Tibial nerve (tissue), 4 donors: ENCODE measurements around the gene CTNNA1. TPM values are rescaled to one million over a fixed set of nuclear protein-coding genes. Genes with fewer than 3 reads are reported as not detected.

Experiments
- DNase-seq, 2 donors: peaks; one replicate each; pipeline ENCODE4 v3.0.0-alpha.2; 2019; ENCODE audit warnings: low spot score in 2 of 2
- H3K27ac ChIP-seq, 4 donors: fragments of 200-600 bp; sonication (generic) in 3 of 4; one replicate each; pipeline ENCODE4 v1.5.1; 2017 to 2019; ENCODE audit warnings: mild to moderate bottlenecking in 1 of 4
- H3K27me3 ChIP-seq, 2 donors: fragments of 200-600 bp; sonication (generic) in 1 of 2; one replicate each; pipeline versions ENCODE4 v1.5.1 to v1.6.0; 2017 to 2019
- H3K36me3 ChIP-seq, 3 donors: fragments of 200-600 bp; sonication (generic); one replicate each; pipeline ENCODE4 v1.5.1; 2018 to 2019
- H3K4me1 ChIP-seq, 4 donors: fragments of 200-600 bp; sonication (generic) in 3 of 4; one replicate each; pipeline ENCODE4 v1.5.1; 2017 to 2019
- H3K4me3 ChIP-seq, 4 donors: fragments of 200-600 bp; sonication (generic) in 3 of 4; one replicate each; pipeline ENCODE4 v1.5.1; 2017 to 2019; ENCODE audit warnings: mild to moderate bottlenecking in 1 of 4, moderate library complexity in 1 of 4
- H3K9me3 ChIP-seq, 4 donors: fragments of 200-600 bp; sonication (generic) in 3 of 4; one replicate each; pipeline ENCODE4 v1.5.1; 2017 to 2019
- EP300 ChIP-seq, 2 donors: sonication (generic); formaldehyde crosslinking; IDR thresholded peaks; one replicate each; pipeline ENCODE4 v1.6.1; 2017; ENCODE audit warnings: antibody characterized with exemption in 2 of 2, mild to moderate bottlenecking in 1 of 2
- POLR2A ChIP-seq, 2 donors: fragments of 450-650 bp; IDR thresholded peaks; one replicate each; pipeline ENCODE4 v1.6.1; 2017; ENCODE audit warnings: antibody characterized with exemption in 2 of 2, mild to moderate bottlenecking in 2 of 2, moderate library complexity in 2 of 2
- WGBS, 2 donors: methylation state at CpG; one replicate each; pipeline ENCODE4 v1.1.5; 2018; 5-methylcytosine and 5-hydroxymethylcytosine counted together
- total RNA-seq, 4 donors: library from RNA; depleted of rRNA; stranded (reverse); fragments of >200 nt; gene quantifications; one replicate each; pipeline ENCODE4 v1.1.0, GENCODE V29; 2016
- TF ChIP-seq, protein P1 (sequence below), 5 experiments: fragments of 200-600 bp in 3 of 5; fragments of 450-650 bp in 2 of 5; sonication (generic) in 3 of 5; IDR thresholded peaks; one replicate each; pipeline ENCODE4 v1.5.1; 2016 to 2019; ENCODE audit warnings: antibody characterized with exemption in 5 of 5, mild to moderate bottlenecking in 3 of 5, moderate library complexity in 2 of 5

CTNNA1 gene
- total RNA-seq, 4 donors from 2014 or later: 292 to 447 (median 321) TPM

DNA sequence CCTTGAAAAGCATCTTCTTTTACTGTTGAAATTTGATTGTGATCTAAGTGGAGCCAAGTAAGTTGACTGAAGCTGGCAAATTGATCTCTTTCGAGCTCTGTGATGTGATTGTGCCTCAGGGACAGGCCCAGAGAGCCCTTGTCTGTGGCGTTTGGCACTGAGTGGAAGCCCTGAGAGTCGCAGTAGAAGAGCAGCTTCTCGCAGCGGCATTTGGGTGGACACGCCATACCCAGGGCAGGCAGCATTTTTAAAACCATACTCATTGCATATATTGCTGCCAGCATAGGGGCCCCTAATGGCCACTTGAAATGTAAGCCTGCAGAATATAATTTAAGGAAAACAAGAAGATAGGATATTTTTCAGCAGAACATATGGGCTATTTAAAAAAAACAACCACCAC, 121.0 kb downstream of the CTNNA1 start:
- no peaks in the 10 kb centered on the region for H3K36me3 ChIP-seq
- WGBS, 2 donors: 32 to 43% methylated on average over 6 of the region's 6 CpGs
- H3K27ac ChIP-seq: peak overlapping the region in 2 of 4 donors; percentile 45 to 54
- TF ChIP-seq POLR2A (IDR thresholded peaks at IDR 0.05) (no peak), EP300 (IDR thresholded peaks at IDR 0.05) (no peak)
- TF ChIP-seq, protein P1, sequence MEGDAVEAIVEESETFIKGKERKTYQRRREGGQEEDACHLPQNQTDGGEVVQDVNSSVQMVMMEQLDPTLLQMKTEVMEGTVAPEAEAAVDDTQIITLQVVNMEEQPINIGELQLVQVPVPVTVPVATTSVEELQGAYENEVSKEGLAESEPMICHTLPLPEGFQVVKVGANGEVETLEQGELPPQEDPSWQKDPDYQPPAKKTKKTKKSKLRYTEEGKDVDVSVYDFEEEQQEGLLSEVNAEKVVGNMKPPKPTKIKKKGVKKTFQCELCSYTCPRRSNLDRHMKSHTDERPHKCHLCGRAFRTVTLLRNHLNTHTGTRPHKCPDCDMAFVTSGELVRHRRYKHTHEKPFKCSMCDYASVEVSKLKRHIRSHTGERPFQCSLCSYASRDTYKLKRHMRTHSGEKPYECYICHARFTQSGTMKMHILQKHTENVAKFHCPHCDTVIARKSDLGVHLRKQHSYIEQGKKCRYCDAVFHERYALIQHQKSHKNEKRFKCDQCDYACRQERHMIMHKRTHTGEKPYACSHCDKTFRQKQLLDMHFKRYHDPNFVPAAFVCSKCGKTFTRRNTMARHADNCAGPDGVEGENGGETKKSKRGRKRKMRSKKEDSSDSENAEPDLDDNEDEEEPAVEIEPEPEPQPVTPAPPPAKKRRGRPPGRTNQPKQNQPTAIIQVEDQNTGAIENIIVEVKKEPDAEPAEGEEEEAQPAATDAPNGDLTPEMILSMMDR (IDR thresholded peaks at IDR 0.05): no peak
- peak overlapping the region in 2 of 4 donors; percentile 14 to 16 for H3K4me3 ChIP-seq
- no peak for DNase-seq
- H3K9me3 ChIP-seq: no peaks in the 10 kb centered on the region
- peaks cover 0 to 80% (median 25%) of the 10 kb centered on the region in 4 donors for H3K4me1 ChIP-seq
- H3K27me3 ChIP-seq: no peaks in the 10 kb centered on the region

DNA sequence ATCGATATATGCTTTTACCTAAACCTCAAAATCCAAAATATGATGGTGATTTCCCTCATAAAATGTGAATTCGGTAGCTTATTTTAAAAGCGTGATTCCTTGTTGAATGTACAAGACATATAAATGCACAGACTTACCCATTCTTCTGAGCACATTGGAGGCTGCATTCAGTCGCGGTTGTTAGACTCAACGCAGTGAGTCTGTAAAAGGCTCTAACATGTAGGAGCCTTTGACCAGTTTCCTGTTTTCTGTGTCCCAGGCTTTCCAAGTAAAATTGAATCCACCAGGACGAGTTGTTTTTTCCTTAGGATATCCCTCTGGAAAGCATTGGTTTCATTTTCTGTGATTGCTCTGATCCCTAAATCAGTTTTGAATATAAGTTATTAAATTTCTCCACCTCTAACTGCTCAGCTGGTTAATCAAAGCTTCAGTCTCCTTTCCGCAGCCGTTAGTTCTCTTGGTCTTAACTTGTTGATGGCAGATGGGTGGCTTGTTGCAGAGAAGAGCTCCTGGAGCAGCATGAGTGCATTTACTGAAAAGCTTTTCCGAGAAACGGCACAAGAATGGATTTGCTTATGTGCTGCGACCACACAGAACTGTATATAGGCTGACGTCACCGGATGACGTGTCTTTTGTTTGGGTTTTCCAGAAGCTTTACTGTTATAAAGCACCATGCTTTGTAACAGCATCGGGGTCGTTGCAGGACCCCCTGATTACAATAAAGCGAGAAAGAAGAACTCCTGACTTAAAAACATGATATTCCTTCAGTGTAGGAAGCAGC, 121.7 kb downstream of the CTNNA1 start, which contains the start of gene LRRTM2:
LRRTM2 (minus strand) TSS at position 565 of the 781 bp plus-strand sequence; CDS start at position 141, 424 bp downstream.
- Histone ChIP-seq H3K9me3 (no peaks in the 10 kb centered on the region), H3K4me1 (peaks cover 0 to 73% (median 25%) of the 10 kb centered on the region in 4 donors), H3K4me3 (peak within 1 kb of the TSS in 3 of 4 donors; percentile 16 to 24 (median 24)), H3K36me3 (no peaks in the 10 kb centered on the region), H3K27me3 (no peaks in the 10 kb centered on the region), H3K27ac (peak within 1 kb of the TSS in 3 of 4 donors; percentile 11 to 54 (median 45))
- TF ChIP-seq EP300 (IDR thresholded peaks at IDR 0.05): no peak
- no peak for TF ChIP-seq POLR2A (IDR thresholded peaks at IDR 0.05)
- TF ChIP-seq, protein P1 (IDR thresholded peaks at IDR 0.05): no peak
- 32 to 33% methylated on average over 18 of the region's 18 CpGs for WGBS, 2 donors
- DNase-seq: no peak

DNA sequence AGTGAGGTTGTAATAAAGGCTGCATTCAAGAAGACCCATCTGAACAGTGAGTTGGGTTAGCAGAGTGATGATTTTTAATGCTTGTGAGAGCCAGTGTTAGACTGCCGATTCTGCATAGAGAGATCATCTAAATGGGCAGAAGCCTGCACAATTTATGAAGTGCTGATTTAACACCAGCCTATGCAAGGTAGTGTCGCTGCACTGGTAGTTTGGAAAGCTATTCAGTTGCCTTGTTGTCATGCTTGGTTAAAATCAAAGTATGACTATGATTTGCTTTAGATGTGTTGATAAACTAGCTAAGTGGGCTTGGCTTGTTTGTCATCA, 122.3 kb downstream of the CTNNA1 start:
- Histone ChIP-seq H3K27me3 (no peaks in the 10 kb centered on the region), H3K27ac (peak overlapping the region in 3 of 4 donors; percentile 11 to 54 (median 45)), H3K9me3 (no peaks in the 10 kb centered on the region), H3K4me3 (peak overlapping the region in 2 of 4 donors; percentile 24), H3K4me1 (peaks cover 0 to 68% (median 24%) of the 10 kb centered on the region in 4 donors), H3K36me3 (no peaks in the 10 kb centered on the region)
- no peak for DNase-seq
- 28 to 44% methylated on average over 2 of the region's 2 CpGs for WGBS, 2 donors
- TF ChIP-seq, protein P1 (IDR thresholded peaks at IDR 0.05): no peak
- TF ChIP-seq POLR2A (IDR thresholded peaks at IDR 0.05) (no peak), EP300 (IDR thresholded peaks at IDR 0.05) (no peak)

DNA sequence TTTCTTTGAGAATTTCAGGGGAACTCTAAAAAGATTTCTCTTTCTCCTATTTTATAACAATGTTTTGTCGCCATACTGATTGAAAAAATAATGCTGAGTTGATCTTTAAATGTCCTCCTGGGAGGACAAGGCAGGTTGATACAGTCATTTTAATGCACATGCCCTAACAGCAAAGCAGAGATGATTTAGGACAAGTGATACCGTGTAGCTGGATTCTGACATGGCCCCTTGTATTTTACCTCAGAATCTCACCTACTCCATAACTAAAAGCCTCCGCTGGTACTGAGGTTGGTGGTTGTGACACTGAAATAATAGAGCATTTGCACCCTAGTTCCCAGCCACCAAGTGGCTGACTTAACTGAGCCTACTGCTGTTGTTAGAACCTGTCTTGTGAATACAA, 122.7 kb downstream of the CTNNA1 start:
- Histone ChIP-seq H3K9me3 (no peaks in the 10 kb centered on the region), H3K36me3 (no peaks in the 10 kb centered on the region), H3K27me3 (no peaks in the 10 kb centered on the region), H3K4me3 (no peak overlapping the region), H3K27ac (peak overlapping the region in 2 of 4 donors; percentile 45 to 54), H3K4me1 (peaks cover 0 to 68% (median 22%) of the 10 kb centered on the region in 4 donors)
- TF ChIP-seq EP300 (IDR thresholded peaks at IDR 0.05) (no peak), POLR2A (IDR thresholded peaks at IDR 0.05) (no peak)
- TF ChIP-seq, protein P1 (IDR thresholded peaks at IDR 0.05): no peak
- no peak for DNase-seq
- WGBS, 2 donors: 67% methylated on average over 3 of the region's 3 CpGs

DNA sequence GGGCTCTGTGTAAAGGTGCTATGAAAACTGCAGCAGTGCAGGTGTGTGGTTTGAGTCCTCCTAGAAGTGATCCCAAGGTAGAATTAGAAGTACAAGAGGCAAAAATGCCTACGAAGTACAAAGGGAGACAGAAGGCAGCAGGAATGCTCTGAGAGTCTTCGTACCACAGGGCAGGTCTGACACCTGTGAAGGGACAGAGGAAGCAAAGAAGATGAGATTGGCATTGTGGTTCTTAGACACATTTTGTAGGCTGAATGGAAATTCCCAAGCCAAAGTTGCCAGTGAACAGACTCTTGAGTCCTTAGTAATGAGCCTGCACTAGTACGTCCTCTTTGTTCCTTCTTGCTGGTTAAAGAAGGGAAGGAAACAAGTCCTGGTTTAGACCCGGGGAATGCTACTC, 123.6 kb downstream of the CTNNA1 start:
- peaks cover 0 to 65% (median 20%) of the 10 kb centered on the region in 4 donors for H3K4me1 ChIP-seq
- 88 to 91% methylated on average over 4 of the region's 4 CpGs for WGBS, 2 donors

More for the DNA sequence above, 123.6 kb downstream of the CTNNA1 start:
- H3K27me3 ChIP-seq: no peaks in the 10 kb centered on the region
- H3K9me3 ChIP-seq: no peaks in the 10 kb centered on the region
- no peak overlapping the region for H3K4me3 ChIP-seq
- DNase-seq: no peak
- peak overlapping the region in 1 of 4 donors; percentile 45 for H3K27ac ChIP-seq
- no peaks in the 10 kb centered on the region for H3K36me3 ChIP-seq
- TF ChIP-seq POLR2A (IDR thresholded peaks at IDR 0.05) (no peak), EP300 (IDR thresholded peaks at IDR 0.05) (no peak)
- TF ChIP-seq, protein P1 (IDR thresholded peaks at IDR 0.05): no peak
